ENCODE results near the gene INHA.

Gene INHA

DNA sequence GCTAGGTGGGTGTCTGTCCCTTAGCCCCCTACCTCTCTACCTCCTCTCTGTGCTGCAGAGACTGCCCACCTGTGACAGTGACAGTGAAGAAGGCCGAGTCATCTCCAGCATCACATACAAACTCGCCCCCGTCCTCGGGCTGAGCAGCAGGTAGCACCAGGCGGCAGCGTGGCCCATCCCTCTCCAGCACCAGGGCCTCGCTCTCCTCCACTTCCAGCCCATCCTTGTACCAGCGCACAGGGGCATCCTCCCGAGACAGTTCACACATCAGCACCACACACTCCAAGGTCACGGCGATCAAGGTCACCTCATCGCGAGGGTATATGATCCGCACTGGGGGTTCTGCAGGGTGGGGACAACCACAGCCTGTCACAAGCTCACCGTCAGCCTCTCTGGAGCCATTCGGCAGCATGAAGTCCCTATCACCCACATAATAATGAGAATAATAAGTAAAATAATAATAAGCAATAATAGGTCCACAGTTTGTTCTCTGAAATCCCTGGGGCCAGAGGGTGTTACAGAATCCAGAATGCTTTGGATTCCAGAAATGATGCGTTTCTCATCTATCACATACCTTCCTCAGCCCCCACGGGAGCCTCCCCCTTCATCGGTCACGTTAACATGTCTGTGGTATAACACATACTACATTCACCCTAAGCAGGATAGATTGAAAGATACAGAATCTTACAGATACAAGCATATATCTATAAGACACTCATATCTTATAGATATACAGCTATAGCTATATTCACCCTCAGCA, 12.8 kb upstream of the INHA start:
- DNase-seq: no peak

DNA sequence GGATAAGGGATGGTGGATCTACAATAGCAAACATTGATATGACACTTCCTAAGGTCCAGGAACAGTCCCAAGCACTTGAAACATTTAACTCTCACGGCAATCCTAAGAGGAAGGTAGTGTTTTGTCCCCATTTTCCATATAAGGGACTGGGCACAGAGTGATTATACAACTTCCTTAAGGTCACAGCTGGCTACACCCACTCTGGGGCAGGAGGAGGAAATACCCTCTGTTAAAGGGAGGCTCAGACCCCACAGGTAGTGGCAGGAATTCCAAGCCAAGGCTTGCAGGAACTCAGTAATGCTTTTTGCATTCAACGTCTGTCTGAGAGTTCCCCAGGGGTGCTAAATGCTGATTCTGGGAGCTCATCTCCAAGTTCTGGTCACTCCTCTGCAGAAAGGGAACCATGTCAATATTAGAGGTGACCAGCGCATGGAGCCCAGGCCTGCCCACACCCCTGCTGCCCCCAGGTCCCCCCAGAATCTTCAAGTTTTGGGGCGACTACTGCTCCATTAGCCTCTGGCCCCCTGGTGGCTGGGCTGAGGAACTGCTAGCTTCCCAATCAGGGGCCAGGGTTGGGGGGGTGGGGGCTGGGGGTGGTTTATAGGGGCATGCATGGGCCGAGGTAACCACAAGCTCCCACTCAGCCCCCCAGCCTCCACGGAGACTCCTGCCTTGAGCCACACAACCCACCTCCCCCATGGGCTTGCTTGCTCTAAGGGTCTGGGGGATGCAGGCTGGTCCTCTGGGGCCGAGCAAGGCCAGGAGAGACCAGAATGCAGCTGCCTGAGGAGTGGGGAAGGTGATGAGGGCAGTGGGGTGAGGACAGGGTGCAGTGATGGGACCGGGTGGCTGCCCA, 11.8 kb upstream of the INHA start:
- DNase-seq: no peak

DNA sequence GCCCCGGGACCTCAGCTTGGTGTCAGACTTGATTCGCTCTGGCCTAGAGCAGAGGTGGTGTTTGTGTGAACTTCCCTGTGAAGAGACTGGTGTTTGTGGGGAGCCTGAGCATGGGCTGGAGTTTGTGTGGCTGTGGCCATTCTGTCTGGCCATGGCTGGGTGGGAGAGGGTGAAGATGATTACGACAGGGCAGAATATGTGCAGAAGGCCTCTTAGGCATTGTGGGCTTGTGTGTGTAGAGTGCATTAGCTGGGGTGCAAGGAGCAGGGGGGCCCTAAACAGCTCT, 11.3 kb upstream of the INHA start:
- no peak for DNase-seq

DNA sequence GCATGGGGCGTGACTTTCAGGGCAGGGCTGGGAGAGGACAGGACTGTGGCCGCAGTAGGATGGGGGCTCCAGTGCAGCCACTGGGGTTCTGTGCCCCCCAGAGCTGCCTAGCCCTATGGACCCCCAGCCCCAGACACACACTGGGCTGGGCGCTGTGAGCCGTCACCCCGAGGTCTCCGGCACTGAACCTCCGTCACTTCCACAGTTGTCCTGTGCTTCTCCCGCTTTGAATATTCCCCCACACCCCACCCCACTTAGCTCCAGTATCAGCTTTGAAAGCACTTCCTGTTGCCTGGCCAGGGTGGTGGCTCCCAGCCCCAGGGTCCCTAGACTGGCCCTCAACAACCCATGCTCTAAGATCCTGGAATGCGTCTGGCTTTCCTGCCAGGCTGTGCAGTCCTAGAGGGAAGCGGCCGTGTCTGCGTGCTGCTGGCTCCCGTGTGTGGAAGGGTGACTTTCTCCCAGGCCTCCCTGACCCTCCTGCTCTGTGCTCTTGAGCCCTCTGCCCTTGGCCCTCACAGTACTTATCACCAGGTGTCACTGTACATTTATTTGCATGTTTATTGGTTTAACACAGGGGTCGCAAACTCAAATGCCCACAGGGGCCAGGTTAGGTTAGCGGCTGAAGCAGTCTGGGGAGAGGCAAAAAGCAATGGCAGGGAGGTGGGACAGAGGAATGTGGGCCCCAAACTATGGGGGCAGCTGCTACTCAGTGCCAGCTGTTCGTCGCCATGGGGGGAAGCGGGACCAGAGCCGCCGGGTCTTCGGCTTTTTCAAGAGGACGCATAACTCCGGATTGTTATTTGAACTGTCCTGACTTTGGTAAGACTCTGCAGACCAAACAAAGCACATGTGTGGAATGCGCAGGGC, 10.7 kb upstream of the INHA start:
- no peak for DNase-seq

DNA sequence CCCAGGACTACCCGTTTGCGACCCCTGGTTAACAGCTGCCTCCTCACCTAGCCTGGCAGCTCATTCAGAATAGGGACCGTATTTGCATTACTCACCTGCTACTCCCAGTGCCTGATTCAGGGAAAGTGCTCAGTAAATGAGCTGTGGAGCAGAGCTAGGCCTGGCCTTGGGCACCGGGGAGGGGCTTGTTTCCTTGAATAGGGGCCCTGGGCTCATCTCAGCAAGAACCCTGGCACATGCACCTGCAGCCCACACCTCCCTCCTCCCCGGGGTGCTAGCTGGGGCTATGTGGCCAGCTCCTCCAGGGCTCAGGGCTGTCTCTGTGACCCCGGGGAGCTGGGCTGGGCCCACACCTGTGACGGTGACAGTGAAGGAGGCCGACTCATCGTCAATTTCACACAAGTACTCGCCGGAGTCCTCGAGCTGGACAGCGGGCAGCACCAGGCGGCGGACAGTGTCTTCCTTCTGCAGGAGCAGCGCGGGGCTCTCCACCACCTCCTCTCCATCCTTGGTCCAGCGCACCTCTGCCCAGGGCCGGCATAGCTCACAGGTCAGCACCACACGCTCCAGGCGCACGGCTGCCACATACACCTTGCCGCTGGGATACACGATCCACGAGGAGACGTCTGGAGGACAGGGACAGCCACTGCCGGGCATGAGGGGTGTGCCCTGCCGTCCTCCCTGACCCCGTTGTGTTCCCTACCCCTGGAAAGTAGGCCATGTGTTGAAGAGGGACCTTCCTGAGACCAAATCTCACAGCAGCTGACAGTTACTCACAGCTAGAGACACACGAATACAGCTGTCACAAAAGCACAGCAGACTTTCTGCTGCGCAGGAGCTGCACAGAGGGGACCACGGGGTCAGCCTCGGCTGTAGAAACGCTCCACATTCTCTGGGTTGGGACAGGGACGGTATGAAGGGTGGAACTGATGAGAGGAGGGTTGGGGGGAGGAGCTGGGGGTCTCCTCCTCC, 9.8 kb upstream of the INHA start:
- no peak for DNase-seq

DNA sequence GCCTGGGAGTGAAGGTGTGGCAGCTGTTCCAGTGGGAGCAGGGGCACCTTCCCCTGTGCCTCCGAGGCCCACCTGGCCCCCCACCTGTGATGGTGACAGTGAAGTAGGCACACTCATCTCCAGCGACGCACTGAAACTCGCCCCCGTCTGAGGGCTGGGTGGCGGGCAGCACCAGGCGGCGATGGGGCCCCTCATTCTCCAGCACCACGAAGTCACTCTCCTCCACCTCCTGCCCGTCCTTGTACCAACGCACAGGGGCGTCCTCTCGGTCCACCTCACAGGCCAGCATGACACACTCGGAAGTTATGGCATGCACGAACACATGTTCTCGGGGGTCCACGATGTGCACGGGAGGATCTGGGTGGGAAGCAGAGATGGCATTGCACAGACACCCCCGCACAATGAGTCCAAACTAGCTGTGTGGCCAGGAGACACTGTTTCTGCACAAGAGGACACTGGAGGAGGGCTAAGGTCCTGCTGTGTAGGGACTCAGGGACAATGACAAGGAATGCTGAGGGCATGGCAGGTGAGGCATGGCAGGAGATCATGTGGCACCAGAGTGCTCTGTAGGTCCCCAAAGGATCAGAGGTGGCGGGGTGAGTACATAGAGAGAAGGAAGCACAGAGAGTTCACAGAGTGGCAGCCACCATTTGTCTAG, 8.7 kb upstream of the INHA start:
- DNase-seq: no peak

DNA sequence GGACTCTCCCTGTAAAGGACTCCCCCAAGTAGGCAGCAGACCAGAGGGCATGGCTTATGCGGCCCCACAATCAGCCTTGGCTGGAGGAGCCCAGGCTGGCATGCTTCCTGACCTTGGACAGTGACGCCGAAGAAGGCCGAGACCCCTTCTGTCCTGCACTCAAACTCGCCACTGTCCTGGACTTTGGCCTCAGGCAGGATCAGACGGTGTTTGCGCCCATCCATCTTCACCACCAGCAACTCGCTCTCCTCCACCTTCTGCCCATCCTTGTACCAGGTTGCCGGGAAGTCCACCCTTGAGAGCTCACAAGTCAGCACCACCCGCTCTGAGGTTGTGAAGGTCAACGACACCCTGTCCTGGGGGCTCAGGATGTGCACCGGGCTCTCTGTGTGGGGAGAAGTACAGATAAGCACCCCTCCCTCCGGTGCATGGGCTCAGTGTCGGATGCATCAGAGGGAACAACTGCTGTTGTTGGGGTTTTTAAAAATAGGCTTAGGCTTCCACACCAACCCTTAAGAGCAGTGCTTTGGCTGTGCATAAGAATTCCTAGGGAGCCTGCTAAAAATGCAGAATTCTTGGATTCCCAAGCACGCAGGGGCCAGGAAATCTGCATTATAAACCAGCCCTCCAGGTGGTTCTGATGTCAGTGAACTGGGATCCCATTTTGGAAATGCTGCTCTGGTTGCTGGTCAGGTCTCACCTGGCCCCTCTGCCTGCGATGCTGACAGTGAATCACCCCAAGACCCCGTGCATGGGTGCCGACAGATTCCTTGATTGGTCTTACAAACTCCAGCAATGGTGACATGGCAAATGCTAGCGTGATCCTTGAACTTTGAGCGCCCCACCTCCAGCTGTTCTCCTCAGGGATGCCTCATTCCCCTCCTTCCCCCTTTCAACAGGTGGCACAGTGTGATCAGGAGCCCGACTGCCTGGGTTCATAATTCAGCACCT, 6.7 kb upstream of the INHA start:
- DNase-seq: no peak

DNA sequence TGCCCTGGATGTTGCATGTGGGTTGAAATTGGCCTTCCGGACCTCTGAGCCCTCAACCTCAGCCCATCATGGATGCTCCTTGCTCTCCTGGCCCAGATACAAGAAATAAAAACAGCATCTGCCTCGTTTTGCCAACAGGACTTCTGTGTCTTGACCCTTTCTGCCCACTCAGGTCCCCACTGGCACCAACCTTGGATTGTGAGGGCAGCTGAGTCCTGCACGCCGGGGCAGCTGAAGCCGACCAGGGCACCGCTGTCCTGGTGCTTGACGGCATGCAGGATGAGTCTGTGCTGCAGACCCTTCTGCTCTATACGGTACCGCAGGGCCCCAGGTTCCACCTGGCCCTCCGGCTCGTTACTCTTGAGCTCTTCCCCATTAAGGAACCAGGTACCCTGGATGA, 5.5 kb upstream of the INHA start:
- no peak for DNase-seq

DNA sequence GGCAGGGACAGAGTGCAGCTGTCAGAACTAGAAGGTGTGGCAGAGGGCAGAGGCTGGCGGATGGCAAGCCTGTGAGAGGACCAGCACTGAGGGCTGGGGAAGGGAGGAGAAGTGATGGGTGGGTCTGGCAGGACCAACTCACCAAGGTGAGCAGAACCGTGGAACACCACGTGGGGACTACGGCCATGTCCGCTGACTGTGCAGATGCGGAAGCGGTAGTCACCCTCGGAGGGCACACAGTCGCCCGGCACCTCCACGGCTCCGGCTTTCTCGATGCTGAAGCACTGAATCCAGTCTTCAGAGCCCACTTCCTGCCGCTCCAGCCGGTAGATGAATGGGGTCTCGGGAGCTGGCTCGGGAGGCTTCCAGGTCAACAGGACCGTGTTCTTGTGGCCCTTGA, 5.0 kb upstream of the INHA start:
- DNase-seq: no peak

DNA sequence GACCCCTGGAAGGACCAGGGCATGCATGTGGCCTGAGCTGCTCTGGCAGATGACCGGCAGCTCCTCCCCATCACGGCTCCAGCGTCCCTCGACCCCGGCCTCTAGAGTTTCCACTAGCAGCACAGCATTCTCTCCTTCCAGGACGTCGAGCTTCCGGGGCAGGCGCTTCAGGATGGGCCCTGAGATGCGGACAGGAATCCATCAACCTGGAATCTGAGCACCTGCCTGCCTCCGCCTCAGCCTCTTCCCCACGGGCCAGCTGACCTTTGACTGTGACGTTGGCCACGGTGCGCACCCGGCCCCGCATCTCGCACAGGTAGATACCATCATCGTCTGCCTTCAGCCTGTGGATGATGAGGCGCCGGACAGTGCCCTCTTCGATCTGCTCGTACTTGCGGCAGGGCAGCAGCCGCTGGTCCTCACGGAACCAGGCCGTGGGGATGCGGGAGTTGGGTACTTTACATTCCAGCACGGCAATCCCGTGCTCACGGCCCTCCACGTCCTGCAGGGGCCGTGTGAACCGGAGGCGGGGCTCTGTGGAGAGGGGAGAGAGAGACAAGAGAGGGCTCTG, 4.2 kb upstream of the INHA start:
- no peak for DNase-seq

DNA sequence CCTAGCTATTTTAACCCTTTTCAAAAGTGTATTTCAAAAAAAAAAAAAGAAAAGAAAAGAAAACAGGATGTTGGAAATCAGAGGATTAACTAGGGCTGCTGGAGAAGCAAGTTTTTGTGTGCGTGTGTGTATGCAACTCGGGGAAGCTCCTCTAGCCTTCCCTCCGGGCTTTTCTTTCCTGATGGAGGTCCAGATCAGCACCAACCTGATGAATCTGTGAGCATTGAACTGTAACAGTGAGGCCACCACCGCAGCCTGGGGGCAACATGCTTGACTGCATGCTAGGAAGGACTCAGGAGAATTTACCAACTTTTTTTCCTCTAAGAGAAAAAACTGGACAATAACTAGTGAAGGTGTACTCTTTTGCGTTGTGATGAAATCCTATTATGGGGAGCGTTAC, 3.1 kb upstream of the INHA start:
- no peak for DNase-seq

DNA sequence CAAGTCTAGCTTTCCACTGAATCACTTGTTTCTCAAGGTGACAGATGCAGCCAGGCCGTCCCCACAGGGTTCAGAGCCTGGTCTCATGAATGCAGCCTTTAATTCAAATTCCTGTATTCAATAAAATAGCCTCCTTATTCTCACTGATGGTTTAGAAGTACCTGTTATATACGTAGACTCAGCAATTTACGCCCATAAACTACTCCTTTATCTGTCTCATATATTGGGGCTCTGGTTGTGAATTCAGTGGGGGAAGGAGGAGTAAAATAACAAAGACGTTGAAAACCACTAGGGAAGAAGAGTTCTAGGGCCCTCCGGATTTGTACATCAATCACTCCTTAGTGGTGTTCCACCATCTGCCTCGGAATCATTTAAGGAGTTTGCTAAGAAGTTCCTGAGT, 2.5 kb upstream of the INHA start:
- no peak for DNase-seq

DNA sequence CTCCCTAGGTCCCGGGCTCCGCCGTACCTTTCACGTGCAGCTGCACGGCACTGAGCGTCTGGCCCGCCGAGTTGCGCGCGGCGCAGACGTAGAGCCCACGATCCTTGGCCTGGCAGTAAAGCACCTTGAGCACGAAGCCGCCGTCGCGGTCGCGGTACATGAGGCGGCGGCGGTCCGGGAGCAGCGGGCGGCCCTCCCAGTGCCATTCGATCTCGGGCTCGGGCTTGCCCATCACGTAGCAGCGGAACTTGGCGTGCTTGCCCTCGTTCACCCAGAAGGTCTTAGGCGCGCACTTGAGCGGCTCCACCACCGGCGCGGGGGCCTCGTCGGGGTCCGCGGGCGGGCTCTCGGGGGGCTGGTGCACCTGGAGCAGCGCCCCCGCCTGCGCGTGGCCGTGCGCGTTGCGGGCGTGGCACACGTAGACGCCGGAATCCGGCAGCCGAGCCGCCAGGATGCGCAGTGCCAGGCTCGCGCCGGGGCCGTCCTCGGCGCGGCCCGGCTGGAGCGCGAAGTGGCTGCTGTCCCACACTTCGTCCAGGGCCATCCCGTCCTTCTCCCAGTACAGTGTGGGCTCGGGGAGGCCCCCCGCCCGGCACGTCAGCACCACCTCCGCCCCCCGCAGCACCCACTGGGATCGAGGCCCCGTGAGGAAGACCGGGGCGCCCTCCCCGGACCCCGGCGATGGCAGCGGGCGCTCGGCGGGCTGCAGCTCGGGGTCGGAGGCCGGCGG, 1.8 kb upstream of the INHA start:
- peak in 1 of 2 experiments; percentile 26 for DNase-seq

DNA sequence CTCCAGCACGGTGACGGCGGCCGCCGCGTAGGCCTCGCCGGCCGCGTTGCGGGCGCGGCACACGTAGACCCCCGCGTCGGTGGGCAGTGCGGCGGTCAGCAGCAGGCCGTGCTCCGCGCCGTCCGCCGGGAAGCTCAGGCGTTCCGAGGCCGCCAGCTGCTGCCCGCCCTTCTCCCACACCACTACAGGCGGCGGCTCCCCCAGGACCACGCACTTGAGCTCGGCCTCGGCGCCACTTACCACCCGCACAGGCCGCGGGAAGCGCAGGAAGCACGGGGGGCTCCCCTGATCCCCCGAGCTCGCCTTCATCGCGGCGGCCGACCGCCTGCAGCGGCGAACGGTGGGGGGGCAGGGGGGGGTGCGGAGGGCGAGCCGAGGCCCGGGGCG, 1.2 kb upstream of the INHA start:
- no peak for DNase-seq

DNA sequence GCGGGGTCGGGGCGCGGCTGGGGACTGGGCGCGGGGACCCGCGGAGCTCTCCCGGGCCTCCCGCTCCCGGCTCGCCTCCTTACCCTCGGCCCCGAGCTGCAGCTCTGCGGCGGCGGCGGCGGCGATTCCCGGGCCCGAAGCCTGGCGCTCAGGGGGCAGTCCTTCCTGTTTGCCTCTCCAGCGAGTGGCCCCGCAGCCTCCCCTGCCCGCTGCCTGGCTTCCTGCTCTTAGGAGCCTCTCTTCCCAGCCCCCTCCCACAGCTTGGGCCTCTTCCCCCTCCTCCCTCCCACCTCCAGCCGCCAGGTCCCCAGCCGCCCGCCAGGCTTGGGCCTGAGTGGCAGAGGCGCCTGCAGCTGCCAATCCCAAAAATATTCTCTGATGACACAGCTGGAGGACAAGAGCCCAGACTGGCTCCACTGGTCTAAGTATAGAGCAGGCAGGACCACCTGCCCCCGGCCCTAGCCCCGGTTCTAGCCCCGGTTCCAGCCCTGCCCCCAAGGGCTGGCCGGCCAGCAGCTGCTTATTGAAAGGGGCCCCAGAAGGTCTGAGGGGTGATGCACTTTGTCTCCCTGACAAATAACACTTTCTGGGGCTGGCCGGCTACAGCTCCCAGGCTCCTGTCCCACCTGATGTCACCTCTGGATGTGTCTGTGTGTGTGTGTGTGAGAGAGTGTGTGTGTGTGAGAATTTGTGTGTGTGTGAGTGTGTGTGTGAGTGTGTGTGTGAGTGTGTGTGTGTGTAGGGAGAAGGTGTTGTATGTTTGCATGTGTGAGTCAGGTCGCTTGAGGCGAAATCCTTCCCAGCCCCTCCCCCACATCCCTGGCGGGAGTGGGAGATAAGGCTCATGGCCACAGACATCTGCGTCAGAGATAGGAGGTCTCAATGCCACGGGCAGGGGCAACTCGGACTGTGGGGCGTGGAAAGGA, 536 bp upstream of the INHA start, which contains the start of gene OBSL1:
Gene OBSL1 (minus strand): TSS at position 229 of the 926 bp plus-strand sequence. CDS start 307 bp downstream, outside the sequence.
- DNase-seq: peak; percentile 47 to 49

DNA sequence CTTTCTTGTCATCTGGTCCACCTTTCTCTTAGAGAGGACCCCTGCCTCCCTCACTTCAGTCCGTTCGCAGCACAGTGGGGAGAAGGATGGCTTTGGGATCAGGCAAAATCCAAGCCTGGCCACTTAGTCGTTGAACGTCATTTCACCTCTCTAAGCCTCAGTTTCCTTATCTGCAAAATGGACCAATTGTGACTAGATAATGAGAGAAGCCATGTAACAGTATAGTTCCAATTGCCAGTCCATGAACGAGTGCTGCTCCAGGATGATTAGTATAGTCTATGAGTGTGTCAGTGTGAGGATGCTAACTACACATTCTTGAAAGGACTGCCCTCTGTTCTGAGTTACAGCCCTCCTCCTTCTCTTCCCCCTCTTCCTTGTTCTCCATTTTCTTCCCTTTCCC, 1.1 kb downstream of the INHA start:
- DNase-seq: peak in 1 of 2 experiments; percentile 83

DNA sequence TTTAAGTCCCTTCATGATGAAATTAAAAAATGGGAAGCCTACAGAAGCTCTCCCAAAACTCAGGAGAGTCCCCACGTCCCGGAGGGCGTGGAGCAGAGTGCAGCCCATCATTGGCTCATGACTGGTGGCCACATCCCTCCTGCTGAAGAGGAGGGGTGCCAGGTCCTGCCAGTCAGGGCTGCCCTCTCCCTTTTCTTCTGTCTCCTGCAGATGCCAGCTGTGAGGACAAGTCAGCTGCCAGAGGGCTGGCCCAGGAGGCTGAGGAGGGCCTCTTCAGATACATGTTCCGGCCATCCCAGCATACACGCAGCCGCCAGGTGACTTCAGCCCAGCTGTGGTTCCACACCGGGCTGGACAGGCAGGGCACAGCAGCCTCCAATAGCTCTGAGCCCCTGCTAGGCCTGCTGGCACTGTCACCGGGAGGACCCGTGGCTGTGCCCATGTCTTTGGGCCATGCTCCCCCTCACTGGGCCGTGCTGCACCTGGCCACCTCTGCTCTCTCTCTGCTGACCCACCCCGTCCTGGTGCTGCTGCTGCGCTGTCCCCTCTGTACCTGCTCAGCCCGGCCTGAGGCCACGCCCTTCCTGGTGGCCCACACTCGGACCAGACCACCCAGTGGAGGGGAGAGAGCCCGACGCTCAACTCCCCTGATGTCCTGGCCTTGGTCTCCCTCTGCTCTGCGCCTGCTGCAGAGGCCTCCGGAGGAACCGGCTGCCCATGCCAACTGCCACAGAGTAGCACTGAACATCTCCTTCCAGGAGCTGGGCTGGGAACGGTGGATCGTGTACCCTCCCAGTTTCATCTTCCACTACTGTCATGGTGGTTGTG, 2.6 kb downstream of the INHA start:
- DNase-seq: no peak

Data from SW 1271 (cell line).